HG02623 (cell line): ENCODE results near the gene TAL2.

Source experiments
- ATAC-seq: cut with Tn5 transposase; IDR thresholded peaks from one replicate; pipeline ENCODE4 v1.9.1; 2021; ENCODE audit warnings: moderate library complexity; ENCODE audit not compliant: unreplicated experiment

TAL2 gene

GRCh38 chr9:105673850-105674387 is 11.7 kb downstream of the TAL2 start:
- ATAC-seq = no peak

GRCh38 chr9:105676351-105676923 is 14.2 kb downstream of the TAL2 start:
- no peak for ATAC-seq

- ATAC-seq = no peak
These were observed 15.9 kb downstream of the TAL2 start for GRCh38 chr9:105678163-105678562.

- no peak for ATAC-seq
These were observed 16.5 kb downstream of the TAL2 start for GRCh38 chr9:105678781-105679180.

GRCh38 chr9:105679257-105680022 is 17.2 kb downstream of the TAL2 start:
- ATAC-seq = no peak

GRCh38 chr9:105681313-105681712 is 19.1 kb downstream of the TAL2 start:
- ATAC-seq = no peak

- ATAC-seq = no peak
These were observed 19.5 kb downstream of the TAL2 start for GRCh38 chr9:105681724-105682123.

GRCh38 chr9:105683688-105684275 is 21.5 kb downstream of the TAL2 start:
- no peak for ATAC-seq

- no peak for ATAC-seq
These were observed 24.7 kb downstream of the TAL2 start for GRCh38 chr9:105686936-105687335.

- no peak for ATAC-seq
These were observed 28.5 kb downstream of the TAL2 start for GRCh38 chr9:105690742-105691141.

GRCh38 chr9:105693435-105694189 is 31.4 kb downstream of the TAL2 start:
- ATAC-seq = peak; percentile 22

GRCh38 chr9:105694190-105694847 is 32.1 kb downstream of the TAL2 start, which contains the start of gene TMEM38B:
Gene TMEM38B, plus strand, starts transcription at chr9:105694541. Its CDS starts 120 bp downstream, at chr9:105694661.
- peak; percentile 68 for ATAC-seq

GRCh38 chr9:105694848-105695581 is 32.8 kb downstream of the TAL2 start:
- ATAC-seq = peak; percentile 60

- no peak for ATAC-seq
These were observed 34.0 kb downstream of the TAL2 start for GRCh38 chr9:105696219-105696793.

- ATAC-seq = no peak
These were observed 35.6 kb downstream of the TAL2 start for GRCh38 chr9:105697871-105698270.

- ATAC-seq = no peak
These were observed 36.2 kb downstream of the TAL2 start for GRCh38 chr9:105698348-105698870.

GRCh38 chr9:105700668-105701067 is 38.4 kb downstream of the TAL2 start:
- ATAC-seq = no peak

- no peak for ATAC-seq
These were observed 38.9 kb downstream of the TAL2 start for GRCh38 chr9:105701145-105701544.

- ATAC-seq = no peak
These were observed 40.0 kb downstream of the TAL2 start for GRCh38 chr9:105702207-105702606.
